MM.1S (cell line): ENCODE measurements around the gene HOXB3.

ENCODE experiments used
- CTCF ChIP-seq: fragments of 300-600 bp; sonication (generic); IDR thresholded peaks from 2 replicates; pipeline ENCODE4 v1.5.1; 2016; ENCODE audit warnings: antibody characterized with exemption, low read length, mixed read lengths
- EZH2 ChIP-seq: fragments of 300-600 bp; sonication (generic); optimal IDR thresholded peaks from 2 replicates; pipeline ENCODE3; 2017; ENCODE audit warnings: low read depth, mild to moderate bottlenecking, antibody characterized with exemption, low read length, mixed read lengths

GRCh38 chr17:48503747-48504146 lies 86.3 kb downstream of the HOXB3 start:
- TF ChIP-seq CTCF (no peak), EZH2 (no peak)
